IPS-15b (cell line): Measurements from ENCODE around the gene KRTAP25-1.

Source experiments
- H3K27me3 ChIP-seq: one replicate; pipeline ENCODE4 v1.6.1; 2013; ENCODE audit warnings: low read length; ENCODE audit not compliant: control insufficient read depth, insufficient read depth
- H3K36me3 ChIP-seq: one replicate; pipeline ENCODE4 v1.6.1; 2013; ENCODE audit warnings: low read length; ENCODE audit not compliant: control insufficient read depth, insufficient read depth
- H3K4me1 ChIP-seq: one replicate; pipeline ENCODE4 v1.6.1; 2013; ENCODE audit warnings: mild to moderate bottlenecking, low read length; ENCODE audit not compliant: control insufficient read depth, insufficient read depth
- H3K4me3 ChIP-seq: one replicate; pipeline ENCODE4 v1.5.1; 2013; ENCODE audit warnings: low read depth, low read length
- H3K9ac ChIP-seq: one replicate; pipeline ENCODE4 v1.6.1; 2013; ENCODE audit warnings: low read depth, mild to moderate bottlenecking, low read length
- H3K9me3 ChIP-seq: one replicate; pipeline ENCODE4 v1.6.1; 2013; ENCODE audit warnings: mild to moderate bottlenecking, low read length; ENCODE audit not compliant: control insufficient read depth, insufficient read depth

The KRTAP25-1 gene

GRCh38 chr21:30245061-30245460 lies 44.3 kb downstream of the KRTAP25-1 start:
- Histone ChIP-seq H3K27me3 (no peaks in the 10 kb centered on the region), H3K9me3 (no peaks in the 10 kb centered on the region), H3K9ac (no peak overlapping the region), H3K36me3 (no peaks in the 10 kb centered on the region), H3K4me1 (no peaks in the 10 kb centered on the region), H3K4me3 (no peak overlapping the region)

GRCh38 chr21:30243691-30244090 lies 45.6 kb downstream of the KRTAP25-1 start:
- H3K9ac ChIP-seq = no peak overlapping the region
- no peaks in the 10 kb centered on the region for H3K4me1 ChIP-seq
- no peak overlapping the region for H3K4me3 ChIP-seq
- no peaks in the 10 kb centered on the region for H3K9me3 ChIP-seq
- no peaks in the 10 kb centered on the region for H3K36me3 ChIP-seq
- H3K27me3 ChIP-seq = no peaks in the 10 kb centered on the region

GRCh38 chr21:30240661-30241060 lies 48.7 kb downstream of the KRTAP25-1 start:
- H3K9ac ChIP-seq = no peak overlapping the region
- no peaks in the 10 kb centered on the region for H3K36me3 ChIP-seq
- H3K4me3 ChIP-seq = no peak overlapping the region
- H3K27me3 ChIP-seq = no peaks in the 10 kb centered on the region
- no peaks in the 10 kb centered on the region for H3K9me3 ChIP-seq
- H3K4me1 ChIP-seq = no peaks in the 10 kb centered on the region
